Measurements from ENCODE around the gene FARS2.

Gene FARS2

DNA sequence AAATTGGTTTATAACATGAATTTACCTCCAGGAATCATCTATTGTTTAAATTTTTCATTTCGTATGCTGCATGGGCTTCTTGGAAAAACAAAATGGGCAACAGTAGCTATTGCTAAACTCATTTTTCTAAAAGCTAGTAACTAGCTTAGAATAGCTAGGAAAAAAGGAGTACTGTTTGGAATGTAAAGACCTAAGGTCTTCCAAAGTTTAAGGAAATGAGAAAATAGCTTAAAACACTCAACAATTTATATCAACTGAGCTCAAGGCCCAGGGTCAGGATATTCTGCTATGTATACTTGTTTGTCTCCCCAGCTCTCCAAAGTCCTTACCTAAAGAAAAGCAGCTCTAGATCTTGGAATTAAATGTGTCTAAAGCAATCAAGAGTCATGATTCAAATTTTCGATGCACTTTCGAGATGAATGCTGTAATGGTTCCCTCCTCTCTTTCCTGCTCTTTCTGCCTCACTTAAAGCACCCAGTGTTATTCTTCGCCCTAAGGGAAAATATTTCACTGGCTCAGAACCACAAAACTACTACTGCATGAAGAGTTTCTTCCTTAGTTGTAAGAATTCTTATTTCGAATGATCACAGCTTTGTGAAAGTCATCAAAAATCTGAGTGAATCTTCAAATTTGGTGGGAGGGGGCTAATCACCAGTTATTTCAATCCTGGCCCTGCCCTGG is 42.2 kb upstream of the FARS2 start:
- no peak overlapping the region for H3K4me3 ChIP-seq (ENCODE audit: low read depth, low read length)
- no peak for DNase-seq (ENCODE audit: low read depth)
- TF ChIP-seq MYC (IDR thresholded peaks at IDR 0.05; ENCODE audit: low read depth, low read length) (no peak), POLR2A (IDR thresholded peaks at IDR 0.05; ENCODE audit: extremely low read depth, insufficient read length) (no peak)
- TF ChIP-seq, protein P1, sequence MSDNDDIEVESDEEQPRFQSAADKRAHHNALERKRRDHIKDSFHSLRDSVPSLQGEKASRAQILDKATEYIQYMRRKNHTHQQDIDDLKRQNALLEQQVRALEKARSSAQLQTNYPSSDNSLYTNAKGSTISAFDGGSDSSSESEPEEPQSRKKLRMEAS (IDR thresholded peaks at IDR 0.05; ENCODE audit: low read depth, low read length), result no peak
- TF ChIP-seq, protein P2, sequence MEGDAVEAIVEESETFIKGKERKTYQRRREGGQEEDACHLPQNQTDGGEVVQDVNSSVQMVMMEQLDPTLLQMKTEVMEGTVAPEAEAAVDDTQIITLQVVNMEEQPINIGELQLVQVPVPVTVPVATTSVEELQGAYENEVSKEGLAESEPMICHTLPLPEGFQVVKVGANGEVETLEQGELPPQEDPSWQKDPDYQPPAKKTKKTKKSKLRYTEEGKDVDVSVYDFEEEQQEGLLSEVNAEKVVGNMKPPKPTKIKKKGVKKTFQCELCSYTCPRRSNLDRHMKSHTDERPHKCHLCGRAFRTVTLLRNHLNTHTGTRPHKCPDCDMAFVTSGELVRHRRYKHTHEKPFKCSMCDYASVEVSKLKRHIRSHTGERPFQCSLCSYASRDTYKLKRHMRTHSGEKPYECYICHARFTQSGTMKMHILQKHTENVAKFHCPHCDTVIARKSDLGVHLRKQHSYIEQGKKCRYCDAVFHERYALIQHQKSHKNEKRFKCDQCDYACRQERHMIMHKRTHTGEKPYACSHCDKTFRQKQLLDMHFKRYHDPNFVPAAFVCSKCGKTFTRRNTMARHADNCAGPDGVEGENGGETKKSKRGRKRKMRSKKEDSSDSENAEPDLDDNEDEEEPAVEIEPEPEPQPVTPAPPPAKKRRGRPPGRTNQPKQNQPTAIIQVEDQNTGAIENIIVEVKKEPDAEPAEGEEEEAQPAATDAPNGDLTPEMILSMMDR (IDR thresholded peaks at IDR 0.05; ENCODE audit: low read depth, low read length), result no peak

DNA sequence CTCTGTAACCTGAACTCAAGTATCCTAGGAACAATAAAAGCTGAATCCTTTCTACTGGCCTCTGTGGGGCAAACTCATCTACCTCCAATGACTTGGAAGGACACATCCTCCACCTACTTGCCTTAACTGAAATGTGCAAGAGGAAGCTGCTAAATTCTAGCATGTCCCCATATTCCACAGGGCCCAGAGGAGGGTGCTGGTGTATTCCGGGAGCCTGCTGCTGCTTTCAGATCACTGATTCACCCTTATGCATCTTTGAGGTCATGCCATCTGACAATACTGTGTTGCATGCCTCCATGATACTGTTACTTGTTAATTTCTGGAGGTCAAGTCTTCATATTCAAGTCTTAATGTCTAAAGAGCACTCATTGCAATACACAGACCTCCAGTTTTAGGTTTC is 40.9 kb upstream of the FARS2 start:
- H3K4me3 ChIP-seq (ENCODE audit: low read depth, low read length), result no peak overlapping the region
- no peak for DNase-seq (ENCODE audit: low read depth)
- TF ChIP-seq, protein P2 (IDR thresholded peaks at IDR 0.05; ENCODE audit: low read depth, low read length), result no peak
- TF ChIP-seq POLR2A (IDR thresholded peaks at IDR 0.05; ENCODE audit: extremely low read depth, insufficient read length), result no peak
- TF ChIP-seq, protein P1 (IDR thresholded peaks at IDR 0.05; ENCODE audit: low read depth, low read length), result no peak
- TF ChIP-seq MYC (IDR thresholded peaks at IDR 0.05; ENCODE audit: low read depth, low read length), result no peak

DNA sequence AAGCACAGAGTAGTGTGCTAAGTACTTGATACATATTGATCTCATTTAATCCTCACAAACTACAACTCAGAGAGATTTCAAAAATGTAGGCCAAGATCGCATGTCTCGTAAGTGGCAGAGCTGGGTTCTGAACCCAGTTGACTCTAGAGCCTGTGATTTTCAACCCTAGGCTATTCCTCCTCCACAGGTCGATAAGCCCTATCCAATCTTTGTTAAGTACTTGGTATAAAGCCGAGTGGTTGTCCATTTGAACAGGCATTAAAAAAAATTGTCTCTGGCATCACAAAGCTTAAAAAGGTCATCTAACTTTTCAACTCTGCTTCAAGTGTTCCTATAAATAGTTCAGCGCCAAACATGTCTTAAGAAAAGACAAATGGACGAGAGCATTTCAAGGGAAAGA is 38.0 kb upstream of the FARS2 start:
- H3K4me3 ChIP-seq (ENCODE audit: low read depth, low read length), result no peak overlapping the region
- TF ChIP-seq, protein P2 (IDR thresholded peaks at IDR 0.05; ENCODE audit: low read depth, low read length), result no peak
- no peak for TF ChIP-seq MYC (IDR thresholded peaks at IDR 0.05; ENCODE audit: low read depth, low read length)
- TF ChIP-seq, protein P1 (IDR thresholded peaks at IDR 0.05; ENCODE audit: low read depth, low read length), result no peak
- DNase-seq (ENCODE audit: low read depth), result no peak

GRCh38 chr6:5229356-5229755 is 32.0 kb upstream of the FARS2 start:
- no peak for DNase-seq (ENCODE audit: low read depth)
- H3K4me3 ChIP-seq (ENCODE audit: low read depth, low read length), result no peak overlapping the region
- TF ChIP-seq, protein P2 (IDR thresholded peaks at IDR 0.05; ENCODE audit: low read depth, low read length), result no peak
- no peak for TF ChIP-seq POLR2A (IDR thresholded peaks at IDR 0.05; ENCODE audit: extremely low read depth, insufficient read length)
- no peak for TF ChIP-seq MYC (IDR thresholded peaks at IDR 0.05; ENCODE audit: low read depth, low read length)
- TF ChIP-seq, protein P1 (IDR thresholded peaks at IDR 0.05; ENCODE audit: low read depth, low read length), result no peak

DNA sequence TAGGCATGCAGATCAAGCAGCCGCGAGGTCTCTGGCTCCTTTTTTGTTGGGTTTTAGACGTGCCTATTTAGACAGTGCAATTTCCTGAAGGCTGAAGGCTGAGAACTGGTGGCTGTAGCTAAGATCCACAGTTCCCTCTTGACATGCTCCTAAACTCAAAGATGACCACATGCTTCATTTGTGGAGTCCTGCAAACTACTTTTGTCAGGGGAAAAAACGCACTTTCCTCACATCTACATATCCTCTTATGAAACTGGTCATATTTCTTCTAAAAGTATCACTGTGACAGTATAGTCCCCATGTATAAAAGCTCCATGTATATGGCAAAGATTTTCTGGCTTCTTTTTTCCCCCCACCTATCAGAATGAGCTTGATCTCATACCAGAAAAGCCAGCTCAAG is 31.2 kb upstream of the FARS2 start:
- TF ChIP-seq, protein P2 (IDR thresholded peaks at IDR 0.05; ENCODE audit: low read depth, low read length), result no peak
- TF ChIP-seq, protein P1 (IDR thresholded peaks at IDR 0.05; ENCODE audit: low read depth, low read length), result no peak
- TF ChIP-seq MYC (IDR thresholded peaks at IDR 0.05; ENCODE audit: low read depth, low read length) (no peak), POLR2A (IDR thresholded peaks at IDR 0.05; ENCODE audit: extremely low read depth, insufficient read length) (no peak)
- H3K4me3 ChIP-seq (ENCODE audit: low read depth, low read length), result no peak overlapping the region
- no peak for DNase-seq (ENCODE audit: low read depth)

All from NB4 (cell line).